Thyroid gland (tissue), 4 donors: Measurements from ENCODE around the gene GPR150. TPM values are rescaled to one million over a fixed set of nuclear protein-coding genes. Genes with fewer than 3 reads are reported as not detected.

Experiments
- DNase-seq, 2 donors: peaks; one replicate each; pipeline ENCODE4 v3.0.0-alpha.2; 2019
- H3K27ac ChIP-seq, 3 donors: fragments of 200-600 bp; sonication (generic); 1 replicate in 2 of 3; 2 replicates in 1 of 3; pipeline ENCODE4 v1.5.1; 2016 to 2019; ENCODE audit warnings: mild to moderate bottlenecking in 1 of 3, moderate library complexity in 1 of 3
- H3K27me3 ChIP-seq: fragments of 200-600 bp; sonication (generic); one replicate; pipeline ENCODE4 v1.5.1; 2019
- H3K36me3 ChIP-seq, 2 donors: fragments of 200-600 bp; sonication (generic); one replicate each; pipeline ENCODE4 v1.5.1; 2016 to 2019
- H3K4me1 ChIP-seq, 2 donors: fragments of 200-600 bp; sonication (generic); one replicate each; pipeline ENCODE4 v1.5.1; 2017 to 2019
- H3K4me3 ChIP-seq, 3 donors: fragments of 200-600 bp; sonication (generic); replicated peaks in 1 of 3; 1 replicate in 2 of 3; 2 replicates in 1 of 3; pipeline ENCODE4 v1.5.1; 2016; ENCODE audit warnings: mild to moderate bottlenecking in 1 of 3
- H3K9me3 ChIP-seq: fragments of 200-600 bp; sonication (generic); one replicate; pipeline ENCODE4 v1.5.1; 2017
- POLR2A ChIP-seq, 2 donors: fragments of 450-650 bp; IDR thresholded peaks; one replicate each; pipeline ENCODE4 v1.6.1; 2017; ENCODE audit warnings: antibody characterized with exemption in 2 of 2, mild to moderate bottlenecking in 2 of 2, moderate library complexity in 1 of 2
- whole genome bisulfite sequencing, 2 donors: methylation state at CpG; one replicate each; pipeline ENCODE4 v1.1.5; 2017; 5-methylcytosine and 5-hydroxymethylcytosine counted together
- intact Hi-C: fragments of 100-400 bp; cut with DNase I; formaldehyde crosslinking; loops from one replicate; pipeline ENCODE4 v1.15.1; 2023
- total RNA-seq, 4 donors: library from RNA; depleted of rRNA; stranded (reverse); fragments of >200 nt; gene quantifications; one replicate each; pipeline ENCODE4 v1.2.3, GENCODE V29; 2016
- TF ChIP-seq, protein P1 (sequence below), 6 experiments: fragments of 200-600 bp in 3 of 6; fragments of 450-650 bp in 3 of 6; sonication (generic) in 3 of 6; IDR thresholded peaks; one replicate each; pipeline ENCODE4 v1.5.1; 2016 to 2019; ENCODE audit warnings: antibody characterized with exemption in 6 of 6, mild to moderate bottlenecking in 2 of 6, inconsistent platforms in 1 of 6, moderate library complexity in 1 of 6

Gene GPR150
- total RNA-seq, 4 donors from 2014 or later = 0.42 TPM; not detected in 3

DNA sequence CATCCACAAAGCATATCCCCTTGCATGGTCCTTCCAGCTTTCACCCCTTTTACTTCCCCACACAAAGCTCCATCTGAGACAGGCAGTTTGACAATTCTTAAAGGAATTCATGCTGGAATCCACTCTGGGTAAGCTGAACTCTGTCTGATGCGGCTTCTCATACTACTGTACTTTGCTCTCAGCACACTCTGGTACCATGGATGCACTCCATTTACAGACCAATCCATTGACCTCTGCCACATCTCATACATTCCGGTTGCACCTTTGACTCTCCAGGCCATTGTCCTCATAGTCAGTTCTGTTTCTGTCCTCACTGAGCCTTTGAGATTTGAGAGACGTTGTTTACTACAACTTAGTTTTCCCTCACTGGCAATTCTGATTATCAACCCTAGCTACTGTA is 50.7 kb downstream of the GPR150 start:
- TF ChIP-seq, protein P1, sequence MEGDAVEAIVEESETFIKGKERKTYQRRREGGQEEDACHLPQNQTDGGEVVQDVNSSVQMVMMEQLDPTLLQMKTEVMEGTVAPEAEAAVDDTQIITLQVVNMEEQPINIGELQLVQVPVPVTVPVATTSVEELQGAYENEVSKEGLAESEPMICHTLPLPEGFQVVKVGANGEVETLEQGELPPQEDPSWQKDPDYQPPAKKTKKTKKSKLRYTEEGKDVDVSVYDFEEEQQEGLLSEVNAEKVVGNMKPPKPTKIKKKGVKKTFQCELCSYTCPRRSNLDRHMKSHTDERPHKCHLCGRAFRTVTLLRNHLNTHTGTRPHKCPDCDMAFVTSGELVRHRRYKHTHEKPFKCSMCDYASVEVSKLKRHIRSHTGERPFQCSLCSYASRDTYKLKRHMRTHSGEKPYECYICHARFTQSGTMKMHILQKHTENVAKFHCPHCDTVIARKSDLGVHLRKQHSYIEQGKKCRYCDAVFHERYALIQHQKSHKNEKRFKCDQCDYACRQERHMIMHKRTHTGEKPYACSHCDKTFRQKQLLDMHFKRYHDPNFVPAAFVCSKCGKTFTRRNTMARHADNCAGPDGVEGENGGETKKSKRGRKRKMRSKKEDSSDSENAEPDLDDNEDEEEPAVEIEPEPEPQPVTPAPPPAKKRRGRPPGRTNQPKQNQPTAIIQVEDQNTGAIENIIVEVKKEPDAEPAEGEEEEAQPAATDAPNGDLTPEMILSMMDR (IDR thresholded peaks at IDR 0.05) = no peak
- no peak for TF ChIP-seq POLR2A (IDR thresholded peaks at IDR 0.05)
- no peak overlapping the region for H3K4me3 ChIP-seq
- H3K27me3 ChIP-seq = no peaks in the 10 kb centered on the region
- H3K36me3 ChIP-seq = no peaks in the 10 kb centered on the region
- H3K9me3 ChIP-seq = no peaks in the 10 kb centered on the region
- intact Hi-C loops = no loop called here
- H3K27ac ChIP-seq = no peak overlapping the region
- 94 to 98% methylated on average over 3 of the region's 3 CpGs for WGBS, 2 donors
- no peak for DNase-seq
- peaks cover 0 to 4% of the 10 kb centered on the region in 2 donors for H3K4me1 ChIP-seq

Other genes with a start within 250 kb of the GPR150 start
- 1 to 10 TPM in 1 of 4 donors, under 1 TPM in 3; 0.34 to 5.9 (median 0.51) TPM for gene FAM81B, start 228.7 kb upstream of the GPR150 start, total RNA-seq
- gene SKIC3, start 65.1 kb upstream of the GPR150 start, total RNA-seq = 100 to 1,000 TPM in 1 of 4 donors, 10 to 100 TPM in 3; 77.0 to 111 (median 91.2) TPM
- 10 to 100 TPM in 2 of 4 donors, 1 to 10 TPM in 2; 7.8 to 11.4 (median 9.3) TPM for gene ARSK, start 65.0 kb upstream of the GPR150 start, total RNA-seq
- gene RFESD, start 26.7 kb downstream of the GPR150 start, total RNA-seq = 1 to 10 TPM in 3 of 4 donors, under 1 TPM in 1; 0.63 to 3.7 (median 2.5) TPM
- not detected for gene SPATA9, start 62.9 kb downstream of the GPR150 start, total RNA-seq
- gene RHOBTB3, start 111.2 kb downstream of the GPR150 start, total RNA-seq = 10 to 100 TPM; 58.7 to 85.7 (median 68.0) TPM
- 10 to 100 TPM; 30.1 to 68.7 (median 37.7) TPM for gene GLRX, start 202.6 kb downstream of the GPR150 start, total RNA-seq